K562 (cell line): ENCODE measurements around the gene ANAPC10. TPM values are rescaled to one million over a fixed set of nuclear protein-coding genes. Genes with fewer than 3 reads are reported as not detected.

Source experiments
- ATAC-seq: fragments of 200-7000 bp; cut with Tn5 transposase; 3 replicates; pipeline ENCODE4 v1.9.1; 2020; ENCODE audit warnings: moderate library complexity
- BruUV-seq: library from RNA; stranded (reverse); fragments of 400-500 nt; replicated peaks from 2 replicates; lab custom pipeline; 2021; lab: Mats Ljungman, UMichigan
- CTCF ChIA-PET: fragments of 300-600 bp; formaldehyde crosslinking; extraction: SDS; loops from one replicate; lab custom pipeline; 2021; ENCODE audit warnings: low intra/inter-chr PET ratio; lab: Yijun Ruan, JAX
- POLR2A ChIA-PET: fragments of 300-600, 350-650 bp; sonication (Branson Sonifier 250); formaldehyde crosslinking; extraction: SDS; loops from one replicate; lab custom pipeline; 2021; ENCODE audit warnings: antibody characterized with exemption, inconsistent platforms; lab: Yijun Ruan, JAX
- DNase-seq, 4 experiments: peaks; one replicate each; pipeline versions ENCODE4 v3.0.0 to v3.0.0-alpha.2; 2011 to 2018; ENCODE audit warnings: low spot score in 3 of 4, mixed read lengths in 3 of 4; ENCODE audit errors: extremely low read depth in 1 of 4
- FAIRE-seq: peaks from 2 replicates; lab custom pipeline; 2011; peaks lifted over from hg19 to GRCh38; lab: Jason Lieb, UNC
- H2AFZ ChIP-seq: 2 replicates; pipeline ENCODE4 v1.6.0; 2011; ENCODE audit warnings: low read depth, low read length, control low read depth, inconsistent platforms
- H3K27ac ChIP-seq: fragments of 200-600 bp; 3 replicates; pipeline ENCODE4 v1.8.0; 2011; ENCODE audit warnings: low read depth, mild to moderate bottlenecking, control low read depth, inconsistent platforms, low read length, moderate library complexity, mixed read lengths; ENCODE audit errors: extremely low read depth
- H3K27me3 ChIP-seq, 2 experiments: fragments of 300-600 bp in 1 of 2; 2 replicates in 1 of 2; 3 replicates in 1 of 2; pipeline versions ENCODE4 v1.6.0 to v1.8.0; 2011; ENCODE audit warnings: inconsistent platforms in 2 of 2, low read length in 2 of 2, mild to moderate bottlenecking in 1 of 2, mixed read lengths in 1 of 2, moderate library complexity in 1 of 2; ENCODE audit not compliant: control insufficient read depth in 2 of 2, insufficient read depth in 2 of 2
- H3K36me3 ChIP-seq: fragments of 300-600 bp; 3 replicates; pipeline ENCODE4 v1.8.0; 2011; ENCODE audit warnings: mild to moderate bottlenecking, low read length, inconsistent platforms; ENCODE audit not compliant: control insufficient read depth, insufficient read depth
- H3K4me1 ChIP-seq, 2 experiments: fragments of 200-600 bp in 1 of 2; replicated peaks in 1 of 2; 2 replicates in 1 of 2; 3 replicates in 1 of 2; pipeline versions ENCODE4 v1.5.1 to v1.8.0; 2011; ENCODE audit warnings: inconsistent platforms in 2 of 2, low read length in 2 of 2, mild to moderate bottlenecking in 1 of 2, mixed read lengths in 1 of 2, moderate library complexity in 1 of 2; ENCODE audit not compliant: control insufficient read depth in 2 of 2, insufficient read depth in 2 of 2
- H3K4me2 ChIP-seq: 2 replicates; pipeline ENCODE4 v1.6.1; 2011; ENCODE audit warnings: low read length, control low read depth, inconsistent platforms, mixed read lengths; ENCODE audit not compliant: insufficient read depth
- H3K4me3 ChIP-seq: fragments of 200-600 bp; sonication (generic), shearing (Covaris generic); 2 replicates; pipeline ENCODE4 v1.5.1; 2016; ENCODE audit warnings: control low read depth, inconsistent platforms
- H3K79me2 ChIP-seq: fragments of 200-600 bp; 3 replicates; pipeline ENCODE4 v1.8.0; 2011; ENCODE audit warnings: low read length, inconsistent platforms; ENCODE audit not compliant: control insufficient read depth, insufficient read depth
- H3K9ac ChIP-seq, 2 experiments: 2 replicates each; pipeline versions ENCODE4 v1.6.0 to v1.6.1; 2011; ENCODE audit warnings: low read depth in 2 of 2, low read length in 2 of 2, control low read depth in 1 of 2, inconsistent platforms in 1 of 2, mild to moderate bottlenecking in 1 of 2, mixed read lengths in 1 of 2; ENCODE audit not compliant: insufficient read depth in 1 of 2
- H3K9me1 ChIP-seq: one replicate; pipeline ENCODE4 v1.6.0; 2011; ENCODE audit warnings: inconsistent platforms, mild to moderate bottlenecking, low read length, moderate library complexity; ENCODE audit not compliant: control insufficient read depth, insufficient read depth
- H3K9me3 ChIP-seq: replicated peaks from 2 replicates; pipeline ENCODE4 v1.5.1; 2011; ENCODE audit warnings: low read depth, low read length, inconsistent platforms; ENCODE audit not compliant: control insufficient read depth, insufficient read depth
- H4K20me1 ChIP-seq: replicated peaks from 2 replicates; pipeline ENCODE4 v1.6.1; 2011; ENCODE audit warnings: low read length, inconsistent platforms, mixed read lengths; ENCODE audit not compliant: control insufficient read depth, insufficient read depth
- ATF3 ChIP-seq, 2 experiments: fragments of 450-650 bp in 1 of 2; sonication (generic) in 1 of 2; formaldehyde crosslinking in 1 of 2; IDR thresholded peaks in 1 of 2; conservative IDR thresholded peaks in 1 of 2; 2 replicates each; pipeline versions ENCODE4 v1.6.1 to v1.8.1; 2016 to 2023; ENCODE audit warnings: mild to moderate bottlenecking in 2 of 2, moderate library complexity in 2 of 2, inconsistent platforms in 1 of 2, missing genetic modification reagents in 1 of 2
- CEBPB ChIP-seq: fragments of 450-650 bp; IDR thresholded peaks from 2 replicates; pipeline ENCODE4 v1.6.1; 2016; ENCODE audit warnings: missing genetic modification characterization, missing compliant biosample characterization
- CEBPG ChIP-seq, 3 experiments: fragments of 200-800 bp in 1 of 3; sonication (Bioruptor generic) in 1 of 3; sonication (generic) in 1 of 3; formaldehyde crosslinking in 1 of 3; IDR thresholded peaks in 2 of 3; conservative IDR thresholded peaks in 1 of 3; 2 replicates each; pipeline versions ENCODE4 v1.6.1 to v1.8.0; 2016 to 2022; ENCODE audit warnings: missing compliant biosample characterization in 2 of 3, missing genetic modification characterization in 2 of 3, mild to moderate bottlenecking in 1 of 3, missing genetic modification reagents in 1 of 3
- ILK ChIP-seq: fragments of 450-650 bp; IDR thresholded peaks from 2 replicates; pipeline ENCODE4 v1.6.1; 2016; ENCODE audit warnings: missing genetic modification characterization, low read depth, mild to moderate bottlenecking, missing compliant biosample characterization, moderate library complexity, borderline replicate concordance
- MIER1 ChIP-seq: fragments of 450-650 bp; IDR thresholded peaks from 2 replicates; pipeline ENCODE4 v1.6.1; 2016; ENCODE audit warnings: antibody characterized with exemption, mild to moderate bottlenecking, low read depth
- RBM14 ChIP-seq: fragments of 200-400 bp; formaldehyde crosslinking; IDR thresholded peaks from 2 replicates; pipeline ENCODE4 v1.6.1; 2018; ENCODE audit warnings: low read depth, mild to moderate bottlenecking, low read length, moderate library complexity, borderline replicate concordance; ENCODE audit not compliant: insufficient read depth
- ZSCAN32 ChIP-seq: fragments of 450-650 bp; formaldehyde crosslinking; IDR thresholded peaks from 2 replicates; pipeline ENCODE4 v1.4.0; 2020; ENCODE audit warnings: mild to moderate bottlenecking, moderate library complexity
- WGBS: fragments of 100-300 bp; shearing (Covaris generic); methylation state at CpG from one replicate; pipeline ENCODE4 v1.1.6; 2016; ENCODE audit warnings: low coverage, mixed read lengths; ENCODE audit not compliant: insufficient coverage; ENCODE audit errors: missing lambda C conversion rate; 5-methylcytosine and 5-hydroxymethylcytosine counted together
- in situ Hi-C: fragments of 300-500 bp; cut with MboI; formaldehyde crosslinking; loops from 4 replicates; pipeline ENCODE4 v1.15.0; 2018; ENCODE audit warnings: inconsistent platforms, mixed read lengths
- intact Hi-C: fragments of 100-400 bp; cut with micrococcal nuclease; formaldehyde crosslinking; loops from 2 replicates; pipeline ENCODE4 v1.14.2; 2022
- polyA plus RNA-seq, 8 experiments: library from polyadenylated mRNA; depleted of rRNA in 4 of 8; stranded (reverse) in 5 of 8; unstranded in 3 of 8; fragments of >200 nt; fragmentation: Nextera tagmentation in 2 of 8; fragmentation: Illumina TruSeq in 1 of 8; extraction: Ambion mirVana in 2 of 8; extraction: Trizol in 1 of 8; gene quantifications; 2 replicates each; pipeline versions ENCODE4 v1.2.1 to v1.2.3, GENCODE V29; 2011 to 2014; ENCODE audit warnings: inconsistent platforms in 1 of 8, missing spikeins in 1 of 8
- total RNA-seq, 7 experiments: library from RNA; depleted of rRNA in 6 of 7; stranded (reverse); fragments of >200 nt in 6 of 7; fragmentation: Illumina TruSeq in 2 of 7; extraction: Trizol in 2 of 7; gene quantifications; 2 replicates each; pipeline versions ENCODE4 v1.2.1 to v1.2.3, GENCODE V29; 2011 to 2021; ENCODE audit warnings: low replicate concordance in 1 of 7
- TF ChIP-seq, protein P1 (sequence below): fragments of 250-450 bp; sonication (Bioruptor Pico); IDR thresholded peaks from 2 replicates; pipeline ENCODE4 v1.9.0; 2021; ENCODE audit warnings: mild to moderate bottlenecking
- TF ChIP-seq, protein P2 (sequence below): fragments of 250-450 bp; sonication (Bioruptor Pico); IDR thresholded peaks from 2 replicates; pipeline ENCODE4 v1.4.0; 2020

ANAPC10 gene
- total and polyA plus RNA-seq, 9 of the 15 experiments (the other 6 are each of a cell fraction or from before 2014, with no cell fraction given), result 31.0 to 96.2 (median 60.3) TPM

DNA sequence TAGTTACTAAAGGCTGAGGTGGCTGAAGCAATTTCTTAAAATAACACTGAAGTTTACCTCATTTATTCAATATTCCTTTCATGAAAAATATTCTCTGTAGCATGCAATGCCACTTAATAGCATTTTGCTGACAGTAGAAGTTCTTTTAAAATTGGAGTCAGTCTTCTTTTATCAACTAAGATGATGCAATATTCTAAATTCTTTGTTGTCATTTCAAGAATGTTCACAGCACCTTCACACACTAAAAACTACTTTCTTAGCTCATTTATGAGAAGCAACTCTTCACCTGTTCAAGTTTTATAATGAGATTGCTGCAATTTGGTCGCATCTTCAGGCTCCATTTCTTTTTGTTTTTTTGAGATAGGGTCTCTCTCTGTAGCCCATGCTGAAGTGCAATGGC, 48.8 kb downstream of the ANAPC10 start:
- Histone ChIP-seq H3K9me1 (no peaks in the 10 kb centered on the region), H3K27ac (no peak overlapping the region), H3K27me3 (no peaks in the 10 kb centered on the region), H3K9ac (no peak overlapping the region), H3K79me2 (peaks cover 6% of the 10 kb centered on the region; the same call in 2 of the 3 replicates), H3K4me2 (no peak overlapping the region), H3K4me3 (no peak overlapping the region), H3K36me3 (peaks cover 9% of the 10 kb centered on the region; the same call in 1 of the 3 replicates), H3K9me3 (no peaks in the 10 kb centered on the region), H3K4me1 (peaks cover 0 to 3% of the 10 kb centered on the region in 2 experiments; a peak in 3 of 5 replicates), H4K20me1 (no peaks in the 10 kb centered on the region), H2AFZ (no peak overlapping the region)
- no peak for ATAC-seq
- 44% methylated on average over 1 of the region's 1 CpG for WGBS
- no peak for DNase-seq
- intact Hi-C loops, result no loop called here
- ChIA-PET POLR2A (interaction anchor here (1.1 kb wide), 1 partner anchor 27 kb away, joined by 3 read pairs; no protein-coding TSS in a partner anchor), CTCF (no interaction called here)
- no peak for FAIRE-seq
- in situ Hi-C loops, result no loop called here
- BruUV-seq, result no TSS peak
- TF ChIP-seq CEBPB, result peak; percentile 78
- TF ChIP-seq ZSCAN32 (CRISPR knock-in tag), result 0 out of 2 replicates have a peak, but pooled peaks have one; percentile 23
- no peak for TF ChIP-seq RBM14
- TF ChIP-seq, protein P1, sequence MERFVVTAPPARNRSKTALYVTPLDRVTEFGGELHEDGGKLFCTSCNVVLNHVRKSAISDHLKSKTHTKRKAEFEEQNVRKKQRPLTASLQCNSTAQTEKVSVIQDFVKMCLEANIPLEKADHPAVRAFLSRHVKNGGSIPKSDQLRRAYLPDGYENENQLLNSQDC, result no peak
- no peak for TF ChIP-seq ILK (tag)
- no peak; the same call in 1 of the 2 replicates for TF ChIP-seq CEBPG (CRISPR knock-in tag; IDR thresholded peaks at IDR 0.05)
- peak; percentile 84 to 90 for TF ChIP-seq CEBPG (tag; conservative IDR thresholded peaks at IDR 0.05 in 1 of 2, IDR thresholded peaks at IDR 0.05 in 1 of 2)
- TF ChIP-seq ATF3 (IDR thresholded peaks at IDR 0.05), result peak; percentile 88
- no peak for TF ChIP-seq ATF3 (CRISPR knock-in tag; conservative IDR thresholded peaks at IDR 0.05)
- TF ChIP-seq, protein P2, sequence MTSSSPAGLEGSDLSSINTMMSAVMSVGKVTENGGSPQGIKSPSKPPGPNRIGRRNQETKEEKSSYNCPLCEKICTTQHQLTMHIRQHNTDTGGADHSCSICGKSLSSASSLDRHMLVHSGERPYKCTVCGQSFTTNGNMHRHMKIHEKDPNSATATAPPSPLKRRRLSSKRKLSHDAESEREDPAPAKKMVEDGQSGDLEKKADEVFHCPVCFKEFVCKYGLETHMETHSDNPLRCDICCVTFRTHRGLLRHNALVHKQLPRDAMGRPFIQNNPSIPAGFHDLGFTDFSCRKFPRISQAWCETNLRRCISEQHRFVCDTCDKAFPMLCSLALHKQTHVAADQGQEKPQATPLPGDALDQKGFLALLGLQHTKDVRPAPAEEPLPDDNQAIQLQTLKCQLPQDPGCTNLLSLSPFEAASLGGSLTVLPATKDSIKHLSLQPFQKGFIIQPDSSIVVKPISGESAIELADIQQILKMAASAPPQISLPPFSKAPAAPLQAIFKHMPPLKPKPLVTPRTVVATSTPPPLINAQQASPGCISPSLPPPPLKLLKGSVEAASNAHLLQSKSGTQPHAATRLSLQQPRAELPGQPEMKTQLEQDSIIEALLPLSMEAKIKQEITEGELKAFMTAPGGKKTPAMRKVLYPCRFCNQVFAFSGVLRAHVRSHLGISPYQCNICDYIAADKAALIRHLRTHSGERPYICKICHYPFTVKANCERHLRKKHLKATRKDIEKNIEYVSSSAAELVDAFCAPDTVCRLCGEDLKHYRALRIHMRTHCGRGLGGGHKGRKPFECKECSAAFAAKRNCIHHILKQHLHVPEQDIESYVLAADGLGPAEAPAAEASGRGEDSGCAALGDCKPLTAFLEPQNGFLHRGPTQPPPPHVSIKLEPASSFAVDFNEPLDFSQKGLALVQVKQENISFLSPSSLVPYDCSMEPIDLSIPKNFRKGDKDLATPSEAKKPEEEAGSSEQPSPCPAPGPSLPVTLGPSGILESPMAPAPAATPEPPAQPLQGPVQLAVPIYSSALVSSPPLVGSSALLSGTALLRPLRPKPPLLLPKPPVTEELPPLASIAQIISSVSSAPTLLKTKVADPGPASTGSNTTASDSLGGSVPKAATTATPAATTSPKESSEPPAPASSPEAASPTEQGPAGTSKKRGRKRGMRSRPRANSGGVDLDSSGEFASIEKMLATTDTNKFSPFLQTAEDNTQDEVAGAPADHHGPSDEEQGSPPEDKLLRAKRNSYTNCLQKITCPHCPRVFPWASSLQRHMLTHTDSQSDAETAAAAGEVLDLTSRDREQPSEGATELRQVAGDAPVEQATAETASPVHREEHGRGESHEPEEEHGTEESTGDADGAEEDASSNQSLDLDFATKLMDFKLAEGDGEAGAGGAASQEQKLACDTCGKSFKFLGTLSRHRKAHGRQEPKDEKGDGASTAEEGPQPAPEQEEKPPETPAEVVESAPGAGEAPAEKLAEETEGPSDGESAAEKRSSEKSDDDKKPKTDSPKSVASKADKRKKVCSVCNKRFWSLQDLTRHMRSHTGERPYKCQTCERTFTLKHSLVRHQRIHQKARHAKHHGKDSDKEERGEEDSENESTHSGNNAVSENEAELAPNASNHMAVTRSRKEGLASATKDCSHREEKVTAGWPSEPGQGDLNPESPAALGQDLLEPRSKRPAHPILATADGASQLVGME (CRISPR knock-in tag), result no peak
- no peak for TF ChIP-seq MIER1
